HS-5 (cell line): ENCODE data around the gene SLC10A3.
"Not testable (repeated sequence)": the region's sequence is repeated elsewhere in the genome, so short reads cannot be mapped to it uniquely, and the experiment has no call there.

Source experiments
- DNase-seq: peaks from one replicate; pipeline ENCODE4 v3.0.0-alpha.2; 2012; ENCODE audit warnings: low read depth

SLC10A3 gene

DNA sequence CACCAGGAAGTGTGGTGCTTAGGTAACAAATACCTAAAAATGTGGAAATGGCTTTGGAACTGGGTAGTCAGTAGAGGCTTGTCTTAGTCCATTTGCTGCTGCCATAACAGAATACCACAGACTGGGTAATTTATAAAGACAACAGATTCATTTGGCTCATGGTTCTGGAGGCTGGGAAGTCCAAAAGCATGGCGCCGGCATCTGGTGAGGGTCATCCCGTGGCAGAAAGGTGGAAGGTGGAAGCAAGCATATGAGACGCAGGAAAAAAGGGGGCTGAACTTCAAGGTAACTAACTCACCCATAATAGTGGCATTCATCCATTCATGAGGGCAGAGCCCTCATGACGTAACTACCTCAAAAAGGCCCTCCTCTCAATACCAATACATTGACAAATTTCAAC is 19.0 kb upstream of the SLC10A3 start:
- DNase-seq = no peak

DNA sequence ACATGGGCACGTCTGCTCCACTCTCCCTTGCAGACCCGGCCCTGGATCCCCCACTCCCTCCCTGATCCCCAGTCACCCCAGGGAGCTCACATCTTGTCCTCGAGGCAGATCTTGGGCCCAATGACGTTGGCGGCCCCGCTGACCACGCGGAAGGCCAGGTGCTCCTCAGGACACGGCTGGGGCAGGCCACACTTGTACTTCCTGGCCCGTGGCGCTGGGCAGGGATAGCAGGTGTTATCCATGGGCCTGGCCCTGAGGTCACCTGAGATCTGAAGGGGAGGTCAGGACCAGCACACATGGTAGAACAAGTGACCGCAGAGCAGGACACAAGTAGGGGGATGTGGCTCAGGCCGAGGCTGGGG is 17.9 kb upstream of the SLC10A3 start:
- DNase-seq = no peak

DNA sequence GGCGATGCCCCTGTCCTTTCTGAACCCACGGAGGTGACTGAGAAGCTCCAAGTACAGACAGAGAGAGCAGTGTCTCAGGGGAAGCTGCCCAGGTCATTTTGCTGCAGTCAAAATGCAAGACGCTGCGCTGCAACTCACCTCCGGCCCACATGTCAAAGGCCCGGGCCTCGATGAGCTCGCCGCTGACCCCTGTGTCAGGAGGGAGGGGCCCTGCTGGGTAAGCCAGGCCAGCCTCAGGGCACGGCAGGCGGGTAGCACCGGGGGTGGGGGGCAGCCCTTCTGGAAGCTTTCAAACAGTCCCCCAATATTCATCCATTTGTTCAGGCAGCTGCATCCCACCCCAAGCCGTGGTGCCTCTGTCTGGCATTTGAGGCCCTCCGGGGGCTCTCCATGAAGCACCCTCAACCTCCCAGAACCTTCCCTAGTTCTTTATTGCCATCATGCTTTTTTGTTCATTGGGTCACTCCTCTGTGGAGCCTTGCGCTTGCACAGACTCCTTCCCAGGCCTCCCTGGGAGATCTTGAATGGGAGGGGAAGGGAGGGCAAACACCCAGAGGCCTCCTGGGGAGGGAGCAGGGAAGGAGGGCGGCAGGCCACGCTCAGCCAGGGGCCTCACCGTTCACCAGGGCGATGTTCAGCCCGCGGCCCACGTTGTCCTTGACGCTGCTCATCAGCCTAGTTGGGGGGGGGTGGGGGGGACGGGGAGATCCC is 17.4 kb upstream of the SLC10A3 start:
- DNase-seq = no peak

GRCh38 chrX:154506483-154507332 is 16.3 kb upstream of the SLC10A3 start:
- DNase-seq = no peak

GRCh38 chrX:154505734-154506133 is 15.3 kb upstream of the SLC10A3 start:
- DNase-seq = no peak

GRCh38 chrX:154502989-154503388 is 12.6 kb upstream of the SLC10A3 start:
- DNase-seq = no peak

DNA sequence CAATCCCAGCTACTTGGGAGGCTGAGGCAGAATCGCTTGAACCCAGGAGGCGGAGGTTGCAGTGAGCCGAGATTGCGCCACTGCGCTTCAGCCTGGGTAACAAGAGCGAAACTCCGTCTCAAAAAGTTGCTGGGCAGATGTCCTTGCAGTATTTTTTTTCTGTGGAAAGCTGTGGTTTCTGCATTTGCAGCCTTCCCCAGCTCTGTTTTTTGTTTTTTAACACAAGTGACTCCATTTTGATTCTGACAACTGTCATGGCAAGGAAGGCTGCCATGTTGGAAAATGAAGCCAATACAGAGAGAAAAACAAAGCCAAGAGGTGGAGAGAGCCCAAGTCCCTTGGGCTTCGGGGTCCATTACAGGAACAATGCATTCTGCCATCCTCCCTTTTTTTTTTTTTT is 11.7 kb upstream of the SLC10A3 start:
- DNase-seq = no peak

GRCh38 chrX:154501423-154501822 is 11.0 kb upstream of the SLC10A3 start:
- DNase-seq = not testable (repeated sequence)

DNA sequence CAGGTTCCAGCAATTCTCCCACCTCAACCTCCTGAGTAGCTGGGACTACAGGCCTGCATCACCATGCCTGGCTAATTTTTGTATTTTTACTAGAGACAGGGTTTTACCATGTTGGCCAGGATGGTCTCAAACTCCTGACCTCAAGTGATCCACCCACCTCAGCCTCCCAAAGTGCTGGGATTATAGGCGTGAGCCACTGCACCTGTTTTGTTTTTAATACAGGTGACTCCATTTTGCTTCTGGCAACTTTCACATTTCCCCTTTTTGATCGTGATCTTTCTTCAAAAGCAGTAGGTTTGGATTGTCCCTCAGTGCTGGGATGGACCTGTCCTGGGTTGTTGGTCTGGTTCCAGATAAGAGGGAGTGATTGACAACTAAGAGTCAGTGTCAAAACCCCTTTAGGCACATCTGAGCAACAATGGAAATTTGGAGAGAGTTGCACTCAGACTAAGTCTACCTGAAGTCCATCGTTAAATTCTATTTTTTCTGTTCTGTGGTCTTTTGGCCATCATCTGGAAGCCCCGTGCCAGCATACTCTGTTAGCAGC is 6.2 kb upstream of the SLC10A3 start:
- not testable (repeated sequence) for DNase-seq

DNA sequence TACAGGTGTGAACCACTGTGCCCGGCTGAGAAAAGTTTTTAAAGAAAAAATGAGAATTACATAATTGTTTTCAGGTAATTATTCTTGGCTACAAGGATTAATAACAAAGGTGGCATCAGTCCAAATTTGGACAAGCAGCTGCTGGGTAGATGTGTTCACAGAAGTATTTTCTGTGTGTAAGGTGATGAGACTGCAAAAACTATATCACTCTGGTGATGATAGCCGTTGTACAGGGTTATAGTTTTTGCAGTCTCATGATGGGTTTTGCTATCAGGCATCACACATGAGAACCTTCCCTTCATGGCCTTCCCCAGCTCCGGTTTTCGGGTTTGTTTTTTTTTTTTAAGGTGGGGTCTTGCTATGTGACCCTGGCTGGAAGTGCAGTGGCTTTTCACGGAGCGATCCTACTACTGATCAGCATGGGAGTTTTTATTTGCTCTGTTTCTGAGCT is 5.1 kb upstream of the SLC10A3 start:
- DNase-seq = no peak

DNA sequence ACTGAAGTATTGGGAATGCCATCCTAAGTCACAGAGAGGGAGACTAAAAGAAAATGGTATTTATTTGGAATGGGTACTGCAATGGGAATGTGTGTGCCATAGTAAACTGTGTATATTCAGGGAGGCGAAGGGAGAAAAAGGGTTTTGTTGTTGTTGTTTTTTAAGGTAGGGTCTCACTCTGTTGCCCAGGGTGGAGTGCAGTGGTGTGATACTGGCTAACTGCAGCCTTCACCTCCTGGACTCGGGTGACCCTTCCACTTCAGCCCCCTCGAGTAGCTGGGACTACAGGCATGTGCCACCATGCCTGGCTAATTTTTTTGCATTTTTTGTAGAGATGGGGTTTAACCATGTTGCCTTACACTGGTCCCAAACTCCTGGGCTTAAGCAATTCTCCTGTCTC is 4.3 kb upstream of the SLC10A3 start:
- no peak for DNase-seq

- no peak for DNase-seq
Observed at GRCh38 chrX:154490021-154490413, 412 bp downstream of the SLC10A3 start.

DNA sequence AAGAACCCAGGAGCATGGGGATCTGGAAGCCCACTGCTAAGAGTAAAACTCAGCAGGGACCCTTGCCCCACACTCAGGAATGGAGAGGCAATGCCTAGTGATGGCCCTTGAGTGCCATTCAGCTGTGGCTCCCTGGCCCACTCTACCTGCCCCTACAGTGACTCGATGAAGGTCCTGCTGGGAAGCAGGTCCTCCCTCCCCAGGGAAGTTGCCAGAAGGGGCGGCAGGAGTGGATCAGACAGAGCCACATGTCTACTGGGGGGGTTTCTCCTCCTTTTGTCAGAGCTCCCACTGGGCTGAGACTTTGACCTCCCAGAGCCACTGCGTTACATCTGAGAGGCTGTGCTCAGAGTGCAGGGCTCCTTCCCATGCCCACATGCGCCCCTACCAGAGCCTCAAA is 1.2 kb downstream of the SLC10A3 start:
- no peak for DNase-seq

DNA sequence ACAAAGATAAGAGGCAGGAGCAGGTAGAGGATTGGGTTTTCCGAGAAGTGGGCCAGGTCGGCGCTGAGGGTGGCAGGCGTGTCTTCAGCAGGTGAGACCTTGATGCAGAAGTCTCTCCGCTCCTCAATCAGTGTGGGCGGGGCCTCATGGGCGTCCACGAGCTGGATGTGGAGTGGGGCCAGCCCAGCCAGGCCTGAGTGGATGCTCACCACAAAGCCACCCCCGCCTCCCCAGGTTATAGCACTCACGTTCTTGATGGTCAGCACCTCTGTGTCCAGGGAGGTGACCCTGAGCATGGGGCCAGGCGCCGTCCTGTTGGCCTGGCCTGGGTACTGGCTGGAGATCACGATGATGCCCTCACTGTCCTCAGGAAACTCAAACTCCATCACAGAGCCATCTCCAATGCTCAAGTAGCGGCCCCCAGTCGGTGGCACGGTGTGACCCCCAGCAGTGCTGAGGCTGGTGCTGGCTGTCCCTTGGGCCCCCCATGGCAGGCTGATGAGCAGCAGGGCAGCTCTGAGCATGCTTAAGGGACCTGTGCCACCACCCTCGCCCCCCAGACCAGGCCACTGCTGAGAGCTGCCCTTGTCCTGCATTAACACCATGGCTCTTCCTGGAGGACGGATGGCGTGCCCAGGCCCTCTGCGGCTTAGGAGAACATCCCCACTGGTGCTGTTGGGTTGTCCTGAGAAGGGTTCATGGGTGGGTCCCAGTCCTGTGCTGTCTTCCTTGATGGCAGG is 1.9 kb downstream of the SLC10A3 start:
- DNase-seq = no peak

GRCh38 chrX:154487518-154488290 is 2.7 kb downstream of the SLC10A3 start:
- no peak for DNase-seq

GRCh38 chrX:154486396-154487207 is 3.8 kb downstream of the SLC10A3 start, which contains the start of gene UBL4A:
Gene UBL4A (minus strand): TSS chrX:154486615. CDS start chrX:154486584, 31 bp downstream.
- DNase-seq = no peak

DNA sequence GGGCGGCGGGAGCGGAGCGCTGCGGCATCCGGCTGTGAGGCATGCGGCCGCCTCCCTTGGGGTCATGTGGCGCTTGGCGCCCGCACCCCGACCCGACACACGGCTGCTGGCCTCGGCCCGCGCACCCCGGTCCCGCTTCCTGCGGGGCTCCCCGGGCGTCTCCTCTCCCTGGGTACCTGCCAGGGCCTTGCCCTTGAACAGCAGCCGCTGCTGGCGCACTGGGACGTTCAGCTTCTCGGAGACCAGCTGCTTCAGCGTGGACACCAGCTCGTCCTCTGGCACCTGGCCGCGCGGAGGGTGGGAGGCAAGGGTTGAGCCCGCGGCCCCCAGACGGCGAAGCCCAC is 4.4 kb downstream of the SLC10A3 start:
- DNase-seq = no peak

DNA sequence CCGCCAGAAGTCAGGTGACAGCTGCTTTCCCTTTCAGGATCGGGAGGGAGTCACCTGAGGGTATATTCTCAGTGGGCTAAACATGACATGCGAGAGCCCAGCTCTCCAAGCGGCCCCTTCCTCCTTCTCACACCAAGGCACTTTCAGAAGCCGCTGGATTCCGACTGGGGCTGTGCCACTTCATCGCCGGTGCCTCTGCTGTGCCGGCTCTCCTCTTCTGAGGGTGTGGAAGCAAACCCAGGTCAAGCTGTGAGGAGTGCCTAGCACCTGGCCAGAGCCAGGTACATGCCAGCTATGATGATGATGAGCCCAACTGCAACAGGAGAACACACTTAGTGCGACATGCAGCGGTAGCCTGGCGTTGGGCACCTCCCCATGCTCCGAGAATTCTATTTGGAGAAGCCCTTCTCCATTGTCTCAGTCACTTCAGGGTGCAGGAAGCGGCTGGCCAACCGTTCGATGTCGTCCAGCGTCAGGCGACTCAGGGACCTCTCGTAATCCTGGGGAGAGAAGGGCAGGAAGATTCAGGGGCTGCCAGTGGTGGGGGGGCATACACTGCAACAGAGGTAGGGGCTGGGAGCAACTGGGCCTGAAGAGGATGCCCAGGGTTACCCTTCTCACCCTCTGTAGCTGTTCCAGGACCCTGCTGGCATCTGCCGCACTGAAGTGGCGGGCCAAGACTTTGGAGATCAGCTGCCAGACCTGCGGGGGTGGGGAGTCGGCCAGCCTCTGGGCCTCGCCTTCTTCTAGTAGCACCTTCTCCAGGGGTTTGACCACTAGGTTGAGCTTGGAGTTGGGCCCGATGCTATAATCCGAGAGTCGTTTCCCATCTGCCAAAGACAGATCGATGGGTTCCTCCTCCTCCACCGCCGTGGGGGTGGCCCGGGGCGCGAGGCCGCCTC is 5.0 kb downstream of the SLC10A3 start:
- DNase-seq = no peak

DNA sequence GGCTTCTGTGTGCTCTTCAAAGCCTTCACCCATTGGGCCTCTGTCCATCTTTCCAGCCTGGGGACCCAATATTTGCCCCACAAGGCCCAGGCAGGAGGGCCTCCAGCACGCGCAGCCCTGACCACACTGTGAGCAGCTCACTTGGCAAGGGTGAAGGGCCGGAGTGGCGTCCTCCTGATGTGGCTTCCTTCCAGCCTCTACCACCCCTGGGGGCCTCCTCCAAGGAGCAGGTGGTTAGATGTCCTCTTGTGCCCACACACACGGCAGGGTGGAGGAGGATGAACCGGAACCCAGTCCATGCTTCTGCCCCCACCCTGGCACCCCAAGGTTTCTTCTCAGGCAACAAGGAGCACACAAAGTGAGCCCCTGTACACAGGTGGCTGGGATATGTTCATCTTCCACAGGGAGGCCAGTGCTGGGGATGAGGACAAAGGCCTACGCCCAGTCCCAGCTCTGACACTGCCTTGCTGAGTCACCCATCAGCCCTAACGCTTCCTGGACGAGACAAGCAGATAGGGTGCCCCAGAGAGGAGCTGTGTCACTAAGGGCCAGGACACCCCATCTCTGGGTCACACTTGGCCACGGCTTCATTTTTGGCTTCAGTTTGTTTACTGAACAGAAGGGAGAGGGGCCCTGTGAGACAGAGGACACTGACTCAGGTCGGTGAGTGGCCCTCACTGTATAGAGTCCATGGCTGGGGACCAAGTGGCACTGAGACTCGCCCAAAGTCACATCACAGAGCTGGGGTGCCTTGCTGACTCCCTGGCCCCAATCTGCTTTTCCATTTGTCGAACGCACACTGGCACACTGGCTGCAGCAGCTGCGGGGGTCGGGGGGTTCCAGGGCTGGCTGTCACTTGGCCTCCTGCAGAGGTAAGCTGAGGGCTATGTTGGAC is 5.9 kb downstream of the SLC10A3 start:
- no peak for DNase-seq
